C4-2B (cell line): ENCODE results near the gene ITSN1.
"Not testable (repeated sequence)": the region's sequence is repeated elsewhere in the genome, so short reads cannot be mapped to it uniquely, and the experiment has no call there.

ENCODE experiments used
- H3K27ac ChIP-seq: fragments of 450-650 bp; 2 replicates; pipeline ENCODE4 v1.5.1; 2017
- CTCF ChIP-seq: fragments of 450-650 bp; conservative IDR thresholded peaks from 2 replicates; pipeline ENCODE4 v1.5.1; 2017; ENCODE audit warnings: mild to moderate bottlenecking
- ZFX ChIP-seq: fragments of 450-650 bp; IDR thresholded peaks from 2 replicates; pipeline ENCODE4 v1.6.1; 2017

Gene ITSN1

DNA sequence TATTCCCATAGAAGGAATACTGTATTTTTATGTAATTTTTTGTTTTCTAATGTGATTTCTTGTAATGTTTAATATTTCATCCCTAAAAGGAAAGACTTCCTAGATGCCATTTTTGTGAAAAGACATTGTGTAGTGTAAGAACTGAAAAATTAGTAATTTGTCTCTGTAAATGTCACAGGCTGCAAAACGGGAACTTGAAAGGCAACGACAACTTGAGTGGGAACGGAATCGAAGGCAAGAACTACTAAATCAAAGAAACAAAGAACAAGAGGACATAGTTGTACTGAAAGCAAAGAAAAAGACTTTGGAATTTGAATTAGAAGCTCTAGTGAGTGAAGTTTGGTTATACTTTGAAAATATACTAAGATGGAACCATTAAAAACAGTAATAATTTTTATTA, 132.2 kb downstream of the ITSN1 start:
- TF ChIP-seq CTCF, result no peak
- TF ChIP-seq ZFX, result no peak
- no peak overlapping the region for H3K27ac ChIP-seq

DNA sequence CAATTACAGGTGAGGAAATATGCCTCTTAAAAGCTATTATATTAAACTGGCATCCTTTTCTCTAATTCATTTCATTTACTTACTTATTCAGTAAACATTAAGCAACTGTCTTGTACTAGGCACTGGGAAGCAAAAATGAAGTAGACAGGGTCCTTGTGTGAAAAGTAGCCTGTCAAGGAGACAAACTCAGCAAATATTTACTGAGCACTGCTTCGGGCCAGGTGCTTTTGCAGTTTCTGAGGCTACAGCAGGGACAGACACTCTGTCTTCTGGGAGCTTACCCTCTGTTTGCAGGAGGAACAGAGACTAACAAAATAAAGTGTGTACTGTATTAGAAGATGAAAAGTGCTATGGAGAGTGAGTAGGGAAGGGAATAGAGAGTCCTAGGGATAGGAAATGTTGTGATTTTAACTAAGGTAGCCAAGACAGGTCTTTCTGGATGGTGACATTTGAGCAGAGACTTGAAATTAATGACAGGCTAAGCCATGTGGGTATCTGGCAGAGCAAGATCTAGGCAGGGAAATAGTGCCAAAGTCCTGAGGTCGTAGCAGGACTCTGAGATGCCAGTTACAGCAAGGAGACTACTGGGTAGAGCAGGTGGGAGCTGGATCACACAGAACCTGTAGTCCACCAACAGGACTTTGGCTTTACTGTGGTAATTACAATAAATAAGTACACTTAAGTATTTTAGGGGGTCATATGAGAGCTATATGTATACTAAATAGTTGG, 133.0 kb downstream of the ITSN1 start:
- peak overlapping the region; percentile 31; the same call in 1 of the 2 replicates for H3K27ac ChIP-seq
- no peak for TF ChIP-seq CTCF
- TF ChIP-seq ZFX, result no peak

GRCh38 chr21:33780631-33781030, 138.3 kb downstream of the ITSN1 start:
- H3K27ac ChIP-seq, result no peak overlapping the region

GRCh38 chr21:33781121-33781520, 138.8 kb downstream of the ITSN1 start:
- H3K27ac ChIP-seq, result no peak overlapping the region
- no peak for TF ChIP-seq ZFX
- TF ChIP-seq CTCF, result no peak

More at GRCh38 chr21:33780631-33781030, 138.3 kb downstream of the ITSN1 start:
- TF ChIP-seq CTCF (no peak), ZFX (no peak)

DNA sequence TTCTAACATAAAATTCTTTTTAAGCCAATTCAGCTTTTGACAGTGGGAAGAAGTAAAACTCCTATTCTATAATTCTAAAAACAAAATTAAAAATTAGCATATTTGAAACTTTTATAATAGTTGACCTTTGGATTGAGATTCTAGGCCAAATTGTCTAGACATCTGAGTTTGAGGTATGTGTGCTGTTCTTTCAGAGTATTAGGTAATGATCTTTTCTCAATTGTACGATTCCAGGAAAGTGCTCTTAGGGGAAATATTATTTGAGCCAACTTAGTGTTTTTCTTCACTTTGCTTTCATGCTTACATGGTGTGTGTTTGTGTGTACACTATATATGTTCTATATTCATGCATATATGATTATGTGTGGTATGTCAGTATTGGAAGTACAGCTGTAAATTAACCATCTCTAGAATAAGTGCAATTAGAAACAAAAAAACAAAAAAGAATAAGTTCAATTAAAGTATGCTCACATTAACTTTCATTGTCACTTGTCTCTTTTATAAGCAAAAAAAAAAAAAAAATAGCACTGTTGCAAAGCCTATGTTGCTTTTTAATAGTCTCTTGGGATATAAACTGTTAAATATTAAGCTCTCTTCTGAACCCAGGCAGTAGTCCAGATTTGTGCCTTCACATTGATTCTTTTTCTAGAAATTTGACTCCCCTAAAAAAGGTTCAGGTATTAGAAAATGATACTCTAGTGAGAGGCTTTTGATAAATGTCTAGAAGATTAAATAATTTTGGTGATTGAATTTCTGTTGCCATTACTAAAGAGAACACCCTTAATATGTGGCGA, 141.1 kb downstream of the ITSN1 start:
- TF ChIP-seq CTCF, result no peak
- no peak for TF ChIP-seq ZFX
- H3K27ac ChIP-seq, result no peak overlapping the region

DNA sequence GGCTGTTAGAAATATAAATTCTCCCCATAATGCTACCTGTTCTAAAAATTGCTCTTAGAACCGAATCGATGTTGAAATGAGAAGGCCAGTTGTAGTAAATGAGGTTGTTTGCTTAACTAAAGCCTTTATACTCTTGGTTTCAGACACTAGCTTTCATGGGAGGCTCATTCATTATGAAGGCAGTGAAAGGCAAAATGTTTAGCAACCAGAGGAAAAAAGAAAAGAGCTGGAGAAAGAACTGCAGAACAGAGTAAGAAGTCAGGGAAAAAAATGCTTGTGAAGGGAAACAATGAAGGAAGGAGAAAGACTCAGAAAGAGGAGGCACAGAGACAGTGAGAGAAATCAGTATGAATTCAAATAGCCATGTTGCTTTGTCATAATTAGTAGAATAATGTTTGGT, 145.1 kb downstream of the ITSN1 start:
- TF ChIP-seq ZFX, result no peak
- TF ChIP-seq CTCF, result no peak
- no peak overlapping the region for H3K27ac ChIP-seq

DNA sequence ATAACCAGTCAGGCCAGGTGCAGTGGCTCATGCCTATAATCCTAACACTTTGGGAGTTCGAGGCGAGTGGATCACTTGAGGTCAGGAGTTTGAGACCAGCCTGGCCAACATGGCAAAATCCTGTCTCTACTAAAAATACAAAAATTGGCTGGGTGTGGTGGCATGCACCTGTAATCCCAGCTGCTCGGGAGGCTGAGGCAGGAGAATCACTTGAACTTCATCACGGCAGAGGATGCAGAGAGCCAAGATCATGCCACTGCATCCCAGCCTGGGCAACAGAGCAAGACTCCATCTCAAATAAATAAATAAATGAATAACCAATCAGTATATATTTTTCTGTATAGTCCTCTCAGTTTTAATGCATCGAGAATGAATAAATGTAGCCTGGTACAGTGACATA, 146.1 kb downstream of the ITSN1 start:
- not testable (repeated sequence) for H3K27ac ChIP-seq

GRCh38 chr21:33789697-33790096, 147.4 kb downstream of the ITSN1 start:
- no peak overlapping the region for H3K27ac ChIP-seq

More at GRCh38 chr21:33789697-33790096, 147.4 kb downstream of the ITSN1 start:
- TF ChIP-seq ZFX (no peak), CTCF (no peak)
